ENCODE data around the gene JAKMIP1.

The JAKMIP1 gene

DNA sequence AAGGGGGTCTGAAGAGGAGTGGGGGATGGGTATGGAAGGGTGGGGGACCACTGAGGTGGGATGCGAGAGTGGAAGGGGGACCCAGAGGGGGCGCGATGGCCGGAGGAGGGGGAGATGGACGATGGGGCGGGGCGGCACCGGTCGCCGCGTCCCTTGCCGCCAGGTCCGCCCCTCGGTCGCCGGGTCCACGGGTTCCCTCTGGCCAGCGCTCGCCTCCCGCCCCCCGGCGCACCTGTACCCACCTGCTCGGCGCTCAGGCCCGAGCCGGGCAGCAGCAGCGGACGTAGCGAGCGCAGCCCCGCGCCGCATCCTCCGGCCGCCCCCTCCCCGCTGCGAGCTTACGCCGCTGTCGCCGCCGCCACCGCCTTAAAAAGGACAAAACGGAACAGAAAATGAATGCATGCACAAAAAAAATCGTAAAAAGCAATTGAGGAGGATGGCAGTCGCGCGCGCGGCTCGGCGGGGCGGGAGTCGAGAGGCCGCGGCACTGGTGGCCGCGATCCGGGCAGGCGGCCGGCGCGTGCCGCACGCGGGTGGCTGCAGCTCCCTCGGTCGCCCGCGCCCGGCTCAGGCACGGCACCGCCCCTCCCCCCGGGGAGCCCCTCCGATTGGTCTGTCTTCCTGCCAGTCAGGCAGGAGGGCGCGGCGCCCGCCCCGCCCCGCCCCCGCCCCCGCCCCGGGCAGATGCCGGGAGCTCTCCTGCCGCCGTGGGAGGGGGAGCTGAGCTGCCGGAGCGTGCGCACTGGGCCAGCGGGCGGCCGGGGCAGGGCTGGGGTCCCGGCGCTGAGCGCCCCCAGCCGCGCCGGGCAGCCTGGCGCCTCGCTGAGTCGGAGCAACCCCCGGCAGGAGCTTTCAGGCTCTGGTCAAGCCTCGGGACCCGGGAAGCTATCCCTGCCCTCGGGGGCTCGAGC is at the start of gene JAKMIP1:
TSS of gene JAKMIP1 (minus strand) at position 539 of the 911 bp plus-strand sequence. CDS start 87,699 bp downstream, outside the sequence.
- DNase-seq: peak; percentile 7 to 46

- no peak for DNase-seq
Measured at GRCh38 chr4:6248394-6248793, 48.0 kb upstream of the JAKMIP1 start.

DNA sequence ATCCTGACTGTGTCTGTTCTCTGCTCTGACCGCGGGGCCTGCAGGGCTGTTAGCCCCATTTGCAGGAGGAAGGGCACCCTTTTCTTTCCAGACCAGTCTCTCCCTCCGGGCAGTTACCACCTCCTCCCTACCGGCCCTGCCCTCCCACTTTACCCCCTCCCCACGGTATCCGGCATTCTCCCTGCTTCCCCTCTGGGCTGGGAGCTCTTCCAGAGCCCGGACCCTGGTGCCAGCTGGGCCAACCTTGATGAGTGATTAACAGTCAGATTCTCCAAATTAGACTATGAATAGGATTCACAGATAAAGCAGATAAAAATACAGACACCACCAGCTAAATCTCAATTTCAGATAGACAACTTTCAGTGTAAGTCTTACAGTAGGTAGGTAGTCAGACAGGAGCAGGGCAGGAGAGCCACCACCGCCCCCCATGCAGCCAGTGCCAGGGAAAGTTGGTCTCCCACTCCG is 45.9 kb upstream of the JAKMIP1 start:
- no peak for DNase-seq

GRCh38 chr4:6245246-6246169 is 45.2 kb upstream of the JAKMIP1 start:
- DNase-seq: no peak

DNA sequence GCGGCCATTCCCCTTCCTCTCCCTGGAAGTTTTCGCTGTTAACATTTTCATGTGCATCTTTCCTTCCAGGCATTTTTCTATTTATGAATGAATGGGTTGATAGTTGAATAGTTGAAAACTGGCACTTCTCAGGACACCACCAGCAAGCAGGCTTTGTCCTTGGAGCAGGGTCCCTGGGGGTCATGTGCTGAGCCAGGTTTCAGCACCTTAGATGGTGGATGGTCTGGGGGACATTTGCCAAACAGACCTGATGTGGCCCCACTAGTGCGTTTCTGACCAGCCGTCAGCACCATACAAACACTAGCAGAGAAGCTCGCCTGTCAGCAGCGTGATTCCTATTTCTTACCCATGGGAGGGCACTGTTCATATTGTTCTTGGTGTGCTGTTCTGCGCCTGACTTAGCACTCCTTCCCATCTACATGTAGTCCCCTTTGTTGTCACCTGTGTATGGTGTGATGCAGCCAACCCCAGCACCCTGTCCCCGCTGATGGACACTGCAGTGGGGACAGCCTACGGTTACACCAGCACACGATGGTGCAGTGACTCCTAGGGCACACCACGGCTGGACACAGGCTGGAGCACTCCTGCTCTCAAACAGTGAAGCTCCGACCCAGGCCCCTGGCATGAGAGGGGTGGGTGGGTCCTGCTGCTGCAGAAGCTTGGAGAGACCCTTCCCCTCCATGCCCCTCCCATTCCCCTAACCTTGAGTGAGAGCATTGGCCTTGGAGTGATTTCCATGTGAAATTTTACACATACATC is 42.1 kb upstream of the JAKMIP1 start:
- DNase-seq: no peak

GRCh38 chr4:6241062-6241845 is 40.9 kb upstream of the JAKMIP1 start:
- DNase-seq: no peak

- DNase-seq: no peak
Measured at GRCh38 chr4:6239968-6240367, 39.6 kb upstream of the JAKMIP1 start.

DNA sequence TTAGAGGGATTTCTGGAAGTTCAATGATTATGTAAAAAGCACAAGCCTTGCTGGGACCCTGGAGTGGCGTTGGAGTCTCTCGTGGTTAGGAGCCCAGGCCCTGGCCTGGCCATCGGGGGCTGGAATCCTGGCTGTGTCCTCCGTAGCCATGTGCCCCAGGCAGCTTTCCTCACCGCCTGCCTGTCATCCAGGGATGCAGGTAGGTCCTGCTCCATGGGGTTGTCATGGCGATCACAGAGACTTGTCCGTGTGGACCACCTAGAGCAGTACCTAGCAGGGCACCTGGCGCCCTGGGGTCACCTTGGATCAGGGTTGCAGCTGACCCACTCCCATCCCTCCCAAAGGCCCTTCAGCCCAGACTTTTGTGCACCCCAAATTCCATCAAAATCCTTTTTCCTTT is 39.1 kb upstream of the JAKMIP1 start:
- no peak for DNase-seq

- DNase-seq: no peak
Measured at GRCh38 chr4:6236816-6237390, 36.6 kb upstream of the JAKMIP1 start.

DNA sequence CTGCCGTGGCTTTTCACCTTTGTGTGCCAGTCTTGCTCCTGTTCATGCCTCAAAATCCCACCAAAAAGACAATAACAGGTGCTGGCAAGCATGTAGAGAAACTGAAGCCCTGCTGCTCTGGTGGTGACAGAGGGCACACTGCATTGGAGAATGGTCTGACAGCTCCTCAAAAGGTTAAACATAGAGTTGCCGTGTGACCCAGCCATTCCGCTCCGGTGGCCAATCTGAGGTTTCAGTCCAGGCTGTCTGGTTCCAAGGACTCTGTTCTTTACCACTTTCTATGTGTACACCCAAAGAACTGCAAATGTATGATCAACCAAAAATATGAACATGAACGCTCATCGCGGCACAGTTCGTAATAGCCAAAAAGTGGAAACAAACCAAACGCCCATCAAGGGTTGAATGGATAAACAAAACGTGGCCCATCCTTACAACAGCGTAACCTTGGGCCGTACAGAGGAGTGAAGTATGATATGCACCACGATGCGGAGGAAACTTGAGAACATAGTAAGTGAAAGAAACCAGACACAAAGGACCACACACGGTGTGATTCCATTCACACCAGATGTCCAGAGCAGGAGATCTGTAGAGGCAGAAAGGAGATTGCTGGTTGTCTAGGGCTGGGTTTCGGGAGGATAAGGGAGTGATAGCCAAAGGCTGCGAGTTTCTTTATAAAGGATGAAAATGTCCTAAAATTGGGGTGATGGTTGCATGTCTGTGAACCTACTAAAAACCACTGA is 35.7 kb upstream of the JAKMIP1 start:
- DNase-seq: no peak

- DNase-seq: no peak
Measured at GRCh38 chr4:6235012-6235411, 34.7 kb upstream of the JAKMIP1 start.

DNA sequence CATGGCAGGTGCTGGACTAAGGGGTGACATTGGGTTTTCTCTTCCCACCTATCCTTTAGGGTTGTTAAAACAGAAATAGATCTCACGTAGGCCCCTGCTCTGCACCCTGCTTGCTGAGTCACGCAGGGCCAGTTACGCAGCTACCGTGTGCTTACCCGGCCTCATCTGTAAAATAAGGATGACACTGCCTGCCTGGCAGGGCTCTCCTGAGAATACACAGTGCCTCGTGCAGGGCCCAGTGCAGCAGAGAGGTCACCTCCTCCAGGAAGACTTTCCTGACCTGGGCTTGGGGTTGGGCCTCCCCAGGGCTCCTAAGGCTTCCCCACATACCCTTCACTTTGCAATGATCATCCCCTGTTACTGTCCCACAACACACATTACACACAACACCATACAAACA is 33.6 kb upstream of the JAKMIP1 start:
- DNase-seq: no peak

DNA sequence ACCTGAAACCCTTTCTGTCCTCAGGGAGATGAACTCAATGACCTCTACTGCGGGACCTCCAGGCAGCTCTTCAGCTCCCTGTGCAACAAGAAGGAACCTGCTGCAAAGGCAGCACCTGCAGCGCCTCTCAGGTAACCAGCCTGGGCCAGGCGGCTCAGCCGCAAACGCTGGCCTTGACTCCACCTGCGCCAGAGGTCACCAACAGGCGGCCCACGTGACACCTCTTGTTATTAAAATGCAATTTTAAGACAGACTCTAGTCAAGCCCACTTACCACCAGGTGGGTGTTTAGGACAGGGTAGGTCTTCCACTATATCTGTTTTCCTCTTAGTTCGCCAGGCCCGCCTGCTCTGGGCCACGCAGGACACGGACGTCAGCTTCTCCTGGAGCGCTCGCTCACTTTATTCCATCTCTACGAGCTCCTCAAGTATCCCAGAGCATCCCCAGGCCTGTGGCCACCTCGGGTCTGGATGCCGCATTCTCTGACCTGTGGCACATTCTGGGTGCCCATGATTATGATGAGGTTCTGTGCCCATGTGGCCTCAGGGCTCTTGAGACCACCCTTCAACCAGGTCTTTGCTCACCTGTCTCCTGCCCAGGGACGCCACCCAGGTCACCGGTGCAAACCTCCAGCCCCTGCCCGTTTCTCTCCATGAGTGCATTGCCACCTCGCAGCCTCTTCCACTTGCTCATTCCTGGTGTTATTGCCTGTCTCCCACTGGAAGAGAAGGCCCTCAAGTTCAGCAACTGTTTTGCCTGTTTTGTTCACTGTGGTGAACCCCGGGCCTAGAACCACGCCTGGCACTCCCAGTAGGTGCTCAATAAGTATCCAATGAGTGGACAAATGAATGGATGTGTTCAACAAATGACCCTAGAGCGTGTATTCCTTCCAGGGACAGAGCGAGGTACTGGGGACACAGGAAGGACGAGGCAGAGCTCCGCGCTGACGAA is 32.8 kb upstream of the JAKMIP1 start:
- no peak for DNase-seq

DNA sequence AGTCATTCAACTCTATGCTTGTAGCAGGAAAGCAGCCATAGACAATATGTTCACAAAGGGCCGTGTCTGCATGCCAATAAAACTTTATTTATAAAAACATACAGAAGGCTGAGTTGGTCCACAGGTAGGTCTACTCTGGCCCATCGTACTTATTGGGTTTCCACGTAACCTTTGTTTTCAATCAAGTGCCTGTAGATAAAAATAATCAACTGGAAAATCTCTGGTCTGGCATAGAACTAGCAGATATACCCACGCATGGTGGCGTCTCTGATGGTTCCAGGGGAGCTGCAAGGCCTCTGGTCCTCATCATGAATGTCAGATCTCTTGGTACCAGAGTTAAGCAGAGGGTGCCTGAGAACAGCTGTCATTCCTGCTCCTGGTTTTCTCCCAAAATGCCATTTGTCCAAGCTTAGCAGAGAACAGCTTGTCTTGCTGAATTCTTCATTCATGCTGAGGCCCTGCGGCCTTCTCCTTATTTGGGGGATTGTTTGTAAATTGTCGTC is 31.4 kb upstream of the JAKMIP1 start:
- DNase-seq: no peak

DNA sequence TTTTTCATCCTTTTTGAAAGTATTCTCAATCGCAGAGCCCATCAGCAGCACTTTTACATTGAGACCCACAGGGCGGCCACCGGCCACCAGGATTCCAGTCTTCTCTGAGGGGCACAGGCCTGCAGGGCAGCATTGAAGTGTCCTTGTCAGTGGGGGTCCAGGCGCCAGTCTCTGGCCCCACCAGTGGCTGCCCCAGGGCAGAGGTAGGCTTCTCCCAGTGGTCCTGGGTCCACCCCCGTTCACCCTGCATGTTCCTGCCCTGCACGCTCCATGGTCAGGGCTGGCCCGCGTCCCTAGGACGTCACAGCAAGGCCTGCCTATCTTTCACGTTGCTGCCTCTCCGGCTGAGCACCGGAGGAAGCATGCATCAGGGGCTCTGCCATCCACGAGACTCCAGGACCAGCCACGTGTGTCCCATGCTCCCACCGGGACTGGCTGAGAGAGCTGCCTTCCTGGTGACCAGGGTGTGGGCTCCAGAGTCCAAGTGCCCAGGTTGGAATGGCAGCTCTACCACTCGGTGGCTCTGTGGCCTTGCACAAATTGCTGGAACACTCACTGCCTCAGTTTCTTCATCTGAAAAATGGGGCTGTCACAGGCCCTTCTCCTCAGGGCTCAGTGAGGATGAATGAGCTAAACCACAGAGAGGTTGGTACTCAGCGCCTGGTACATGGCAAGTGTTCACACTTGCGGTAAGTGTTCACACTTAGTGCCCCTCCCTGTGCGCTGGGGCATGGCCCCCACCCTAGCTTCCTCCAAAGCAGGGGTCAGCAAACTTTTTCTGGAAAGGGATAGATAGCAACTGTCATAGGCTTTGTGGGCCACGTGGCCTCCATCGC is 30.7 kb upstream of the JAKMIP1 start:
- no peak for DNase-seq

- DNase-seq: no peak
Measured at GRCh38 chr4:6230502-6230785, 30.1 kb upstream of the JAKMIP1 start.

- DNase-seq: no peak
Measured at GRCh38 chr4:6229671-6230501, 29.5 kb upstream of the JAKMIP1 start.

DNA sequence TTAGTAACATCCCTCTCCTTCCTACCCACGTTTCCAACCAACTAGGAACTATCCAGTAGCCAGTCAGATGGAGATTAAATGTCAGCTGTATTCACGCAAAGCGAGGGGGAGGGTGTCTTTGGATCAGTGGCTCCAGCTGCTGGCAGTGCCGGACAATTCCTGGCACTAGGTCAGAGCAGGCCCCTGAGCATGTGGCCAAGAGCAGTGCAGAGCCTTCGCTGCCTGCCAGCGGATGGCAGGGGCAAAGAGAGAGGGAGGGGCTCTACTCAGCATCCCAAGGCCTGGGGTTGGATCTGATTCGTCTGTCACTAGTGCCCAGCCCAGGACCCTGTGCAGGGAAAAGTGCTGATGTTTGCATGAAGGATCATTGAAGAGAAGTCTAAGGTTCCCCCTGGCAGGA is 28.7 kb upstream of the JAKMIP1 start:
- no peak for DNase-seq

All from SW 1271 (cell line).